Measurements from ENCODE around the gene TBC1D22A. TPM values are rescaled to one million over a fixed set of nuclear protein-coding genes. Genes with fewer than 3 reads are reported as not detected.

Gene TBC1D22A
- total RNA-seq, 1 donor: 17.7 TPM

GRCh38 chr22:46775850-46776826 lies 13.7 kb downstream of the TBC1D22A start:
- no peaks in the 10 kb centered on the region for H3K36me3 ChIP-seq (ENCODE audit: insufficient read depth, low read length)
- no peak overlapping the region for H3K27ac ChIP-seq (ENCODE audit: low read depth, low read length)
- H4K20me1 ChIP-seq (ENCODE audit: insufficient read depth, low read length): peaks cover 62% of the 10 kb centered on the region
- H3K27me3 ChIP-seq (ENCODE audit: insufficient read depth, low read length): no peaks in the 10 kb centered on the region
- H3K4me2 ChIP-seq (ENCODE audit: insufficient read depth, low read length): no peak overlapping the region
- no peak for TF ChIP-seq CTCF (IDR thresholded peaks at IDR 0.05; ENCODE audit: extremely low read depth, low read depth, low read length)
- DNase-seq (ENCODE audit: insufficient read length, low spot score, missing footprints): no peak
- H2AFZ ChIP-seq (ENCODE audit: low read length): no peak overlapping the region
- H3K4me3 ChIP-seq (ENCODE audit: insufficient read depth, low read length): no peak overlapping the region
- peaks cover 7% of the 10 kb centered on the region for H3K4me1 ChIP-seq (ENCODE audit: insufficient read depth, low read length)
- H3K79me2 ChIP-seq (ENCODE audit: insufficient read depth, low read length): peaks cover 78% of the 10 kb centered on the region
- H3K9me3 ChIP-seq (ENCODE audit: low read depth, low read length): no peaks in the 10 kb centered on the region

- H3K4me1 ChIP-seq (ENCODE audit: insufficient read depth, low read length): peaks cover 7% of the 10 kb centered on the region
- H3K9me3 ChIP-seq (ENCODE audit: low read depth, low read length): no peaks in the 10 kb centered on the region
- DNase-seq (ENCODE audit: insufficient read length, low spot score, missing footprints): peak; percentile 57
- peaks cover 60% of the 10 kb centered on the region for H4K20me1 ChIP-seq (ENCODE audit: insufficient read depth, low read length)
- H3K79me2 ChIP-seq (ENCODE audit: insufficient read depth, low read length): peaks cover 84% of the 10 kb centered on the region
- no peaks in the 10 kb centered on the region for H3K27me3 ChIP-seq (ENCODE audit: insufficient read depth, low read length)
- no peak overlapping the region for H3K27ac ChIP-seq (ENCODE audit: low read depth, low read length)
- H2AFZ ChIP-seq (ENCODE audit: low read length): no peak overlapping the region
- no peak overlapping the region for H3K4me3 ChIP-seq (ENCODE audit: insufficient read depth, low read length)
- no peaks in the 10 kb centered on the region for H3K36me3 ChIP-seq (ENCODE audit: insufficient read depth, low read length)
- H3K4me2 ChIP-seq (ENCODE audit: insufficient read depth, low read length): no peak overlapping the region
- no peak for TF ChIP-seq CTCF (IDR thresholded peaks at IDR 0.05; ENCODE audit: extremely low read depth, low read depth, low read length)
Measured at GRCh38 chr22:46776876-46777608, 14.6 kb downstream of the TBC1D22A start.

- no peaks in the 10 kb centered on the region for H3K27me3 ChIP-seq (ENCODE audit: insufficient read depth, low read length)
- peaks cover 7% of the 10 kb centered on the region for H3K4me1 ChIP-seq (ENCODE audit: insufficient read depth, low read length)
- H3K79me2 ChIP-seq (ENCODE audit: insufficient read depth, low read length): peaks cover 89% of the 10 kb centered on the region
- H4K20me1 ChIP-seq (ENCODE audit: insufficient read depth, low read length): peaks cover 61% of the 10 kb centered on the region
- H3K27ac ChIP-seq (ENCODE audit: low read depth, low read length): no peak overlapping the region
- no peak for DNase-seq (ENCODE audit: insufficient read length, low spot score, missing footprints)
- H3K9me3 ChIP-seq (ENCODE audit: low read depth, low read length): no peaks in the 10 kb centered on the region
- H2AFZ ChIP-seq (ENCODE audit: low read length): no peak overlapping the region
- H3K4me3 ChIP-seq (ENCODE audit: insufficient read depth, low read length): no peak overlapping the region
- H3K36me3 ChIP-seq (ENCODE audit: insufficient read depth, low read length): no peaks in the 10 kb centered on the region
- no peak overlapping the region for H3K4me2 ChIP-seq (ENCODE audit: insufficient read depth, low read length)
- no peak for TF ChIP-seq CTCF (IDR thresholded peaks at IDR 0.05; ENCODE audit: extremely low read depth, low read depth, low read length)
Measured at GRCh38 chr22:46777609-46777970, 15.1 kb downstream of the TBC1D22A start.

- Histone ChIP-seq H4K20me1 (ENCODE audit: insufficient read depth, low read length) (peaks cover 54% of the 10 kb centered on the region), H3K79me2 (ENCODE audit: insufficient read depth, low read length) (peaks cover 89% of the 10 kb centered on the region), H3K27me3 (ENCODE audit: insufficient read depth, low read length) (no peaks in the 10 kb centered on the region), H3K4me1 (ENCODE audit: insufficient read depth, low read length) (peaks cover 2% of the 10 kb centered on the region), H2AFZ (ENCODE audit: low read length) (no peak overlapping the region), H3K36me3 (ENCODE audit: insufficient read depth, low read length) (no peaks in the 10 kb centered on the region), H3K9me3 (ENCODE audit: low read depth, low read length) (no peaks in the 10 kb centered on the region), H3K4me3 (ENCODE audit: insufficient read depth, low read length) (no peak overlapping the region), H3K27ac (ENCODE audit: low read depth, low read length) (no peak overlapping the region), H3K4me2 (ENCODE audit: insufficient read depth, low read length) (no peak overlapping the region)
- no peak for DNase-seq (ENCODE audit: insufficient read length, low spot score, missing footprints)
- TF ChIP-seq CTCF (IDR thresholded peaks at IDR 0.05; ENCODE audit: extremely low read depth, low read depth, low read length): no peak
Measured at GRCh38 chr22:46779023-46779422, 16.6 kb downstream of the TBC1D22A start.

Data from osteoblast (primary cell).